GM12865 (cell line): ENCODE measurements around the gene SRF.

Source experiments
- DNase-seq: peaks from one replicate; pipeline ENCODE4 v3.0.0; 2010; ENCODE audit warnings: low read depth
- H3K4me3 ChIP-seq: 2 replicates; pipeline ENCODE4 v1.5.1; 2011; ENCODE audit warnings: mild to moderate bottlenecking, low read depth, low read length, control low read depth
- CTCF ChIP-seq: IDR thresholded peaks from 2 replicates; pipeline ENCODE4 v1.5.1; 2011; ENCODE audit warnings: low read length, control low read depth, low read depth, inconsistent platforms; ENCODE audit not compliant: insufficient read depth; ENCODE audit errors: missing control alignments

Gene SRF

GRCh38 chr6:43213431-43213830 is 42.4 kb downstream of the SRF start:
- H3K4me3 ChIP-seq = no peak overlapping the region
- TF ChIP-seq CTCF = no peak
- DNase-seq = no peak

- no peak for TF ChIP-seq CTCF
- no peak overlapping the region for H3K4me3 ChIP-seq
- DNase-seq = no peak
These were observed 44.0 kb downstream of the SRF start for GRCh38 chr6:43215066-43215465.

- no peak for TF ChIP-seq CTCF
- no peak overlapping the region for H3K4me3 ChIP-seq
- DNase-seq = no peak
These were observed 45.1 kb downstream of the SRF start for GRCh38 chr6:43216200-43216599.

- no peak for TF ChIP-seq CTCF
- no peak for DNase-seq
- H3K4me3 ChIP-seq = no peak overlapping the region
These were observed 46.3 kb downstream of the SRF start for GRCh38 chr6:43217351-43217750.

- DNase-seq = no peak
- TF ChIP-seq CTCF = no peak
- no peak overlapping the region for H3K4me3 ChIP-seq
These were observed 48.0 kb downstream of the SRF start for GRCh38 chr6:43219119-43219518.

- no peak for DNase-seq
- no peak for TF ChIP-seq CTCF
- no peak overlapping the region for H3K4me3 ChIP-seq
These were observed 48.7 kb downstream of the SRF start for GRCh38 chr6:43219814-43220213.

GRCh38 chr6:43220439-43220951 is 49.4 kb downstream of the SRF start:
- TF ChIP-seq CTCF = no peak
- H3K4me3 ChIP-seq = no peak overlapping the region
- DNase-seq = no peak
